NCI-H2029 treated with DMSO at 0.1 percent for 48 hours (cell line): ENCODE measurements around the gene KRTAP4-6.
"Not testable (repeated sequence)": the region's sequence is repeated elsewhere in the genome, so short reads cannot be mapped to it uniquely, and the experiment has no call there.

ENCODE experiments used
- DNase-seq: peaks from one replicate; lab custom pipeline; 2025; lab: John Stamatoyannopoulos, UW

KRTAP4-6 gene

DNA sequence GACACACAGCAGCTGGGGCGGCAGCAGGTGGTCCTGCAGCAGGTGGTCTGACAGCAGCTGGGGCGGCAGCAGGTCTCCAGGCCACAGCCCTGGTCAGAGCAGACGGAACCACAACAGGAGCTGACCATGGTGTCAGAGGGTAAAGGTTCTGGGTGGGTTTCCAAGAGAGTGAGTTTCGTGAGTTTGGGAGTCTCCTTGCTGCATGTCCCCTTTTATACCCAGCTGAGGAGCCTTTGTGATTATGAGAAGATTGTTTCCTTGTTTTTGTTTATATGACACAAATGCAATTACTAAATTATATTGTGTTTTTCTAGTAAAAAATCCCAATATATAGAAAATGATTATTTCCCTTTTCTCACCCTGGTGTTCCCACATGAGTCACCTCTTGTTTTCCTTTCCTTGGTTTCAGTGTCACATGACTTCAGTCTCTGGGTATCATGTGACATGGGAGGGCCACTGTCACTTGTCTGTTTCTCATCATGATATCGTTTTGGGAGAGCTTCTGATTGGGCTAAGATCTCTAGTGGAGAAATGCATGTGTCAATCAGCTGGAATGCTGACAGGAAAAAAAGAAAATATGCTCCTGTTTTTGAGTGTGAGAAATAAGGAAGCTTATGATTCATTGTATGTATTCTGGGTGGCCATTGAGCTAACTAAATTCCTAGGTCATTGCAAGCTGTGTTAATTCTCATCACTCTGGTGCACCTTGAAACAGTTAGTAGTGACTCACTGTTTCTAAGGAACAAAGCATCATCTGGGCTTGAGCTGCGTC, at the start of gene KRTAP4-6:
KRTAP4-6 (minus strand) TSS at position 185 of the 772 bp plus-strand sequence; CDS start at position 128, 57 bp downstream.
- DNase-seq = no peak

DNA sequence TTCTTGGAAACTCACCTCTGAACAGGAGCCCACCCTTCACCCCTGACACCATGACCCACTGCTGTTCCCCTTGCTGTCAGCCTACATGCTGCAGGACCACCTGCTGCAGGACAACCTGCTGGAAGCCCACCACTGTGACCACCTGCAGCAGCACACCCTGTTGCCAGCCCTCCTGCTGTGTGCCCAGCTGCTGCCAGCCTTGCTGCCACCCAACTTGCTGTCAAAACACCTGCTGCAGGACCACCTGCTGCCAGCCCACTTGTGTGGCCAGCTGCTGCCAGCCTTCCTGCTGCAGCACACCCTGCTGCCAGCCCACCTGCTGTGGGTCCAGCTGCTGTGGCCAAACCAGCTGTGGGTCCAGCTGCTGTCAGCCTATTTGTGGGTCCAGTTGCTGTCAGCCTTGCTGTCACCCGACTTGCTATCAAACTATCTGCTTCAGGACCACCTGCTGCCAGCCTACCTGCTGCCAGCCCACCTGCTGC, 49.5 kb upstream of the KRTAP4-6 start, which contains the start of gene KRTAP9-1:
KRTAP9-1 (plus strand) TSS at position 51 of the 482 bp plus-strand sequence; CDS start at position 51, 0 bp downstream.
- not testable (repeated sequence) for DNase-seq

- no peak for DNase-seq
Observed at GRCh38 chr17:41186872-41187271, 46.5 kb upstream of the KRTAP4-6 start.

DNA sequence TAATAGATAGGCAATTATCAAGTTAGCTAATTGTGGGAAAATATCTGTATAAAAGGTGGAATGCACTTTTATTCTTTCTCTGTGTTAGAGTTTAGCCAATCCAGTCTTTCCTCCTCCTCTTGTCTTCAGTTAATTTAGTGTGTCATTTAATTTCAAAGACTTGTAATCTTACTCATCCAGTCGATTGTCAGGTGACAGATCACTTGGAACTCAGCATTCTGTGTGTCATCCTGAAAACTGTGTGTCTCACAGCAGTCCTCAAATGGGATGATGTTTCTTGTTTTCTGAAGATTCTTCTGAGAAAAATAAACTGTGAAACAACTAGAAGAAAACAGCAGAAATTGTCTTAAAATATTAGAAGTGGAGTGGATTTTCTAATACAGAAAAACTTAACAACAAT, 44.7 kb upstream of the KRTAP4-6 start:
- DNase-seq = no peak

DNA sequence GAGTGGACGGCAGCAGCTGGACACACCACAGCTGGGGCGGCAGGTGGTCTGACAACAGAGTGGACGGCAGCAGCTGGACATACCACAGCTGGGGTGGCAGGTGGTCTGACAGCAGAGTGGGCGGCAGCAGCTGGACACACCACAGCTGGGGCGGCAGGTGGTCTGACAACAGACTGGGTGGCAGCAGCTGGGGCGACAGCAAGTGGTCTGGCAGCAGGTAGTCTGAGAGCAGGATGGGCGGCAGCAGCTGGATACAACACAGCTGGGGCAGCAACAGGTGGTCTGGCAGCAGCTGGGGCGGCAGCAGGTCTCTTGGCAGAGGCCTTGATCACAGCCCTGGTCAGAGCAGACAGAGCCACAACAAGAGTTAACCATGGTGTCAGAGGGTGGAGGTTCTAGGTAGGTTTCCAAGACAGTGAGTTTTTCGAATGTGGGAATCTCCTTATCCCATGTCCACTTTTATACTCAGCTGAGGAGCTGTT, 44.2 kb upstream of the KRTAP4-6 start, which contains the start of gene KRTAP4-1:
KRTAP4-1 (minus strand) TSS at position 432 of the 482 bp plus-strand sequence; CDS start at position 375, 57 bp downstream.
- no peak for DNase-seq

DNA sequence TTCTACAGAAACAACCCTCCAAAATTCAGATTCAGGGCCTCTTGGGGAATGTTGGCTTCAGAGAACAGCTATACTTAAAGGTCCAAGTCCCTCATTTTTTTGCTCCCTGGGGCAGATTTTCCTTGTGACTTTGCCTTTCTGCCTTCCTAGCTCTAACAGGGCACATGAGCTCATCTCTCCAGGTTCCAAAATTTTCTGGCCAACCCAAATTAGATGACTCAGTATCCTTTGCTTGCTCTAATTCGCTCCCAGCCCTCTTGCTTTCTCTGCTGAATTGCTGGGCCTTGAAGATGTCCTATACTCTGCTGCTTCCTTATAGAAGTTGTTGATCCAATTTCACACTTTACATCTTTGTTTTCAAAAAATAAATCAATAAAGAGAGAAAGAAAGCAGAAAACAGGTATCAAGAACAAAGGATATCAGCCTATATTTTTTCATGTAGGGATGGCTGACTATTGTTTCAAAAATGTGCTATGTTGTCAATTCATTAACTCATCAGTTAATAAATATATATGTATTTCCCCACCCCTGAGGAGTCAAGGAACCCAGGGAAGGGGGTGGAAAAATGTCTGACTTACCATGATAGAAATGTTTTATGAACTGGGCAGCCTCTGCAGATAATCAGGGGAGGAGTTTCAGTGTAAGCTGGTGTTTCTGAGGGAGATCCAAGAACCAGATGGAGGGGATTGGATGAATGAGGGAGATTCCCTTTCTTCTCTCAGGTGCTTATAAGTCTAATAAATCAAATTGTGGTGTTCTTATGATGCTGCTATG, 38.7 kb upstream of the KRTAP4-6 start:
- no peak for DNase-seq

- no peak for DNase-seq
Observed at GRCh38 chr17:41178341-41178740, 38.0 kb upstream of the KRTAP4-6 start.

DNA sequence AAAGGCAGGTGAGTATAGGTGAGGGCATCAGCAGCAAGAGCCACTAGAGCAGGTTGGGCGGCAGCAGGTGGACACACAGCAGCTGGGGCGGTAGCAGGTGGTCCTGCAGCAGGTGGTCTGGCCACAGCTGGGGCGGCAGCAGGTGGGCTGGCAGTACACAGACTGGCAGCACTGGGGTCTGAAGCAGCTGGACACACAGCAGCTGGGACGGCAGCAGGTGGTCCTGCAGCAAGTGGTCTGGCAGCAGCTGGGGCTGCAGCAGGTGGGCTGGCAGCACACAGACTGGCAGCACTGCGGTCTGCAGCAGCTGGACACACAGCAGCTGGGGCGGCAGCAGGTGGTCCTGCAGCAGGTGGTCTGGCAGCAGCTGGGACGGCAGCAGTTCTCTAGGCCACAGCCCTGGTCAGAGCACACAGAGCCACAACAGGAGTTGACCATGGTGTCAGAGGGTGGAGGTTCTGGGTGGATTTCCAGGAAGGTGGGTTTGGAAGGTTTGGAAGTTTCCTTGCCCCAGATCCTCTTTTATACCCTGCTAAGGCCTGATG, 37.5 kb upstream of the KRTAP4-6 start, which contains the start of gene KRTAP4-2:
KRTAP4-2 (minus strand) TSS at position 495 of the 545 bp plus-strand sequence; CDS start at position 438, 57 bp downstream.
- no peak for DNase-seq

DNA sequence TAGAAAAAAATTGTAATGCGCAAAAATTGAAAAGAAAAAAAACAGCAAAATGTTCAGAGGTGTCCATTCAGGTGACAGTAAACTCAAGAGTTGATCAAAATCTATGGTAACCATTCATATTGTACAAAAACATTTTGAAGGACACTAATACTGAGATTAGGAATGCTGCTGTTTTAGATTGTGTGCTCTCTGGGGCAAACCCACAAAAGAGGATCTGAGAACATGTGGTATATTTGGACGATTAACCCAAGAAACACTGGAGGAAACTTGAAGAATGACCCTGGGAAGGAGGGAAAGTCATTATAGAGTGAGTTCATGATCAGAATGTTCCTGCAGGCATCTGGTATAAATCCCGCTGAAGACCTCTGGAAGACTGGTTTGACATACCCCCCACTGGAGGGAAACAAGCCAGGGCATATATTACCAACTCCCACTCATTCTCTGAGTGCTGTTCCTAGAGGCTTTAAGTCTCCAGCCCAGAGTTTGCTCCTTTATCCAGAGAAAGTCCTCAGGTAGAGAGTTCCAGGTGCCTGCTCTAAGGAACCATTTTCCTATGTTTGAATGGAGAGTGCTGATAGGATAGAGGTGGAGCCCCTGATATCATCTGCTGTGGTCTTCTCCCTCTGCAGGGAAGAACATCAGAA, 36.5 kb upstream of the KRTAP4-6 start:
- no peak for DNase-seq

DNA sequence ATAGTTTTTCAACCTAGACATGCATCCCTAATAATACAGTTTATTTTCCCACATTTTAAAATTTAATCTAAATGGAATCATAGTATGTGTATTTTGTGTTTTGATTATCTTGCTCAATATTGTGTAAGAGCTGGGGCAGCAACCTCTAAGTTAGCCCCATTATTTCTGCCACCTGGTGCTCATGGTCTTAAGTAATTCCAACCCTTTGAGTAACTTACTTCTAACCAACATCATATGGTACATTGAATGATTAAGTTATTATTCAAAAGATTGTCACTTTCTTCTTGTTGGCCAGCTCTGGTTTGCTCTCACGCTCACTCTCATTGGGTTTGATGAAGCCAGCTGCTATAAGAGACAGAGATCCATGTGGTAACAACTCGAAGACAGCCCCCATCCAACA, 31.5 kb upstream of the KRTAP4-6 start:
- no peak for DNase-seq

GRCh38 chr17:41168121-41168520, 27.8 kb upstream of the KRTAP4-6 start, which contains the start of gene KRTAP4-3:
KRTAP4-3 (minus strand) TSS chr17:41168221; CDS start chr17:41168172, 49 bp downstream.
- no peak for DNase-seq

DNA sequence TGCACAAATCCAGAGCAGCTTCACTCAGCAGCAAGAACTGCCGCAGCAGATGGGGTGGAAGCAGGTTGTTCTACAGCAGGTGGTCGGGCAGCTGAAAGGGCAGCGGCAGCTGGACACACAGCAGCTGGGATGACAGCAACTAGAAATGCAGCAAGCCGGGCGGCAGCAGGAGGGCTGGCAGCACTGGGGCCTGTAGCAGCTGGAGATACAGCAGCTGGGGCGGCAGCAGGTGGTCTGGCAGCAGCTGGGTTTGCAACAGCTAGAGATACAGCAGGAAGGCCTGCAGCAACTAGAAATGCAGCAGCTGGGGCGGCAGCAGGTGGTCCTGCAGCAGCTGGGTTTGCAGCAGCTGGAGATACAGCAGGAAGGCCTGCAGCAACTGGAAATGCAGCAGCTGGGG, 27.2 kb upstream of the KRTAP4-6 start:
- DNase-seq = no peak

DNA sequence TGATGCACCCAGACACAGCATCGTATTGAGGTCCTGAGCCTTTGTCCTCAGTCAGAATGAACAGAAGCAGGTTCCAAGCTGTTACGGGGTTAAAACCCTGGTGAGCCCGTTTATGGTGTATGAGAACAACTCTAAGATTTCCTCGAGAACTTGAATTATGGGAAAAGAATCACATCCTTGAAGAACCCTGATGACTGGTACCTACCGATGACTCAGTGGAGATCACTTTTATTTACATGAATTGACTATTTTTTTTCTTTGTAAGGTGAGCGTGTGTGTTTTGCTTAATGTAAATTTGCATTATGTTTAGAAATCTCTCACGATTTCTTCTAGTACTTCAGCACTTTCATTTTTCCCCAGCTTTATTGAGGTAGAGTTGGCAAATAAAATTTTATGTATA, 23.5 kb upstream of the KRTAP4-6 start:
- DNase-seq = no peak

GRCh38 chr17:41160648-41161047, 20.3 kb upstream of the KRTAP4-6 start, which contains the start of gene KRTAP4-4:
KRTAP4-4 (minus strand) TSS chr17:41160748; CDS start chr17:41160691, 57 bp downstream.
- DNase-seq = no peak

DNA sequence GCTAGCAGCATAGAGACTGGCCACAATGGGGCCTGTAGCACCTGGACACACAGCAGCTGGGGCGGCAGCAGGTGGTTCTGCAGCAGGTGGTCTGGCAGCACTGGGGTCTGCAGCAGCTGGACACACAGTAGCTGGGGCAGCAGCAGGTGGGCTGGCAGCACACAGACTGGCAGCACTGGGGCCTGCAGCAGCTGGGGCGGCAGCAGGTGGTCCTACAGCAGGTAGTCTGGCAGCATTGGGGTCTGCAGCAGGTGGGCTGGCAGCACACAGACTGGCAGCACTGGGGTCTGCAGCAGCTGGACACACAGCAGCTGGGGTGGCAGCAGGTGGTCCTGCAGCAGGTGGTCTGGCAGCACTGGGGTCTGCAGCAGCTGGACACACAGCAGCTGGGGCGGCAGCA, 19.8 kb upstream of the KRTAP4-6 start:
- DNase-seq = not testable (repeated sequence)

GRCh38 chr17:41153856-41154255, 13.5 kb upstream of the KRTAP4-6 start:
- DNase-seq = no peak

DNA sequence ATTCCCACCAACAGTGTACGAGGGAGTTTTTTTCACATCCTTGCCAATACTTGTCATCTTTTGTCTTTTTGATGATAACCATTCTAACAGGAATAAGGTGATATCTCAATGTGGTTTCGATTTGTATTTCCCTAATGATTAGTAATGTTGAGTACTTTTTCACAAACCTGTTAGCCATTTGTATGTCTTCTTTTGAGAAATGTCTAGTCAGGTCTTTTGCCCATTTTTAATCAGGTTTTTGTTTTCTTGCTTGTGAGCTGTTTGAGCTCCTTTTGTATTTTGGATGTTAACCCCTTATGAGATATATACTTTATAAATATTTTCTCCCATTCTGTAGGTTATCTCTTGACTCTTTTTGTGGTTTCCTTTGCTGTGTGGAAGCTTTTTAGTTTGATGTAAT, 11.2 kb upstream of the KRTAP4-6 start:
- DNase-seq = no peak

GRCh38 chr17:41150026-41150425, 9.7 kb upstream of the KRTAP4-6 start:
- no peak for DNase-seq

DNA sequence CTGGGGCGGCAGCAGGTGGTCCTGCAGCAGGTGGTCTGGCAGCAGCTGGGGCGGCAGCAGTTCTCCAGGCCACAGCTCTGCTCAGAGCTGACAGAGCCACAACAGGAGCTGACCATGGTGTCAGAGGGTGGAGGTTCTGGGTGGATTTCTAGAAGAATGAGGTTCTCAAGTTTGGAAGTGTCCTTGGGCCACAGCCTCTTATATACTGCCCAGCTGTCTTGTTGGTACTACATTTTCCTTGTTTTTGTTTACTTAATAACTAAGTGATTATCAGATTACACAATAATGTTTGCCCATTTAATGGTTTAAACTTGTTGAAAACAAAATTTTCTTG, 9.3 kb upstream of the KRTAP4-6 start, which contains the start of gene KRTAP4-5:
KRTAP4-5 (minus strand) TSS at position 174 of the 334 bp plus-strand sequence; CDS start at position 116, 58 bp downstream.
- DNase-seq = no peak

DNA sequence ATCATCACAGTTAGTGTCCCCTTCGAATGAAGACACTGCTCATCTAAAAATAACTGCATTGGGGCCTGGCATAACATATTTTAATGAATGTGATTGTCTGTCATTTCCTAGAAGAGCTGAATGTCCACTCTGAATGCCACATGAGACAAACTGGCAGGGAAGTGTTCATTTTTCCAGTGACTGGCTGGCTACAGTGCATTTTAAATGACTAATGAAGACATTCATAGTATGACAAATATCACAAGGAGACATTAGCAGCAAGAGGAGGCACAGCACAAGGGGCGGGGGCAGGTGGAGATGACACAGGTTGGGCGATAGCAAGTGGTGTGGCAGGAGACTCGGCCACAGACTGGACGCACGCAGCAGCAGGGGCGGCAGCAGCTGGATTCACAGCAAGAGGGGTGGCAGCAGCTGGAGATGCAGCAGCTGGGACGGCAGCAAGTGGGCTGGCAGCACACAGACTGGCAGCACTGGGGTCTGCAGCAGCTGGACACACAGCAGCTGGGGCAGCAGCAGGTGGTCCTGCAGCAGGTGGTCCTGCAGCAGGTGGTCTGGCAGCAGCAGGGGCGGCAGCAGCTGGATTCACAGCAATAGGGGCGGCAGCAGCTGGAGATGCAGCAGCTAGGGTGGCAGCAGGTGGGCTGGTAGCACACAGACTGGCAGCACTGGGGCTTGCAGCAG, 8.8 kb upstream of the KRTAP4-6 start:
- DNase-seq = not testable (repeated sequence)
